CD4-positive, alpha-beta T cell treated with Interleukin-10 for 1 hour (primary cell): ENCODE data around the gene RXFP1.
"Not testable (repeated sequence)": the region's sequence is repeated elsewhere in the genome, so short reads cannot be mapped to it uniquely, and the experiment has no call there.

Source experiments
- DNase-seq: peaks from one replicate; pipeline ENCODE4 v3.0.0-alpha.2; 2020

The RXFP1 gene

DNA sequence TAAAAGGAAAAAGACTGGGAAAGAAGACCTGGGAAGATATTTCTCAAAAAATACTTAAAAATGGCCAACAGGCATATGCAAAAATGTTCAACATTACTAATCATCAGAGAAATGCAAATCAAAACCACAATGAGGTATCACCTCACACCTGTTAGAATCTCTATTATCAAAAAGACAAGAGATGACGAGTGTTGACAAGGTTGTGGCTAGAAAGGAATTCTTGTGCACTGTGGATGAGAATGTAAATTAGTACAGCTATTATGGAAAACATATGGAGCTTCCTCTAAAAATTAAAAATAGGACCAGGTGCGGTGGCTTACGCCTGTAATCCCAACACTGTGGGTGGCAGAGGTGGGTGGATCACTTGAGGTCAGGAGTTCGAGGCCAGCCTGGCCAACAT, 100.0 kb downstream of the RXFP1 start:
- DNase-seq = no peak

DNA sequence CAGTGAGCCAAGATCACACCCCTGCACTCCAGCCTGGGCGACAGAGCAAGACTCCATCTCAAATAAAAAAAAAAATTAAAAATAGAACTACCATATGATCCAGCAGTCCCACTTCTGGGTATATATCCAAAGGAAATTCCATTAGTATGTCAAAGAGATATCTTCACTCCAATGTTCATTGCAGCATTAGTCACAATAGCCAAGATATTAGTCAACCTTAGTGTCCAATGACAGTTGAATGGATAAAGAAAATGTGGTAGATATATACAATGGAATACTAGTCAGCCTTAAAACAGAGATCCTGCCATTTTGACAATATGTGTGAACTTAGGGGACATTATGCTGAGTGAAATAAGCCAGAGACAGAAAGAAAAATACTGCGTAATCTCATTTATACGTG, 100.6 kb downstream of the RXFP1 start:
- no peak for DNase-seq

DNA sequence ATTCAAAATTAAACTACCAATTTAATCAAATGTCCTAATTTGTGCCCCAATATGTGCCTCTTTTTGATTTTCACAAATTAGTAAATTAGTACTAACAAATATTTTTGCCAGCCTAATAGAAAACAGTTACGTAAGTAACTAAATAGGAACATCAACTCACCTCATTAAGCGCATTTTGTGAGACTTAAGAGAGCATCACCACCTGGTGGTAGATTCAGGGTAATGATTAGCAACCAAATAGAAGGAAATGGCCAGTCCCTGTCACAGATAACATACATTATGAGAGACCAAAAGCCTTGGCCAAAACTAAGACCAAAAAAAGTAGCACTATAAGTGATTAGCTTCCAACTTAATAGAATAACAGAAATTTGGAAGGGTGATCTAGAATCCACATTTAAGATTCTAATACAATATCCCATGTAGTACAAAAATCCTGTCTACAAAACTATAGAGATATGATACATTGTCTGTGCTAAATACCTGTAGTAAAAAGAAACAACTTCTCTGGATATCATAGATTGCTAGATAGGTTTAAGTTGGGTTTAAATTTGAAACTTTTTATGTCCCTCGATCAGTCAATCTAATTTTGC, 103.3 kb downstream of the RXFP1 start:
- DNase-seq = peak; percentile 32

DNA sequence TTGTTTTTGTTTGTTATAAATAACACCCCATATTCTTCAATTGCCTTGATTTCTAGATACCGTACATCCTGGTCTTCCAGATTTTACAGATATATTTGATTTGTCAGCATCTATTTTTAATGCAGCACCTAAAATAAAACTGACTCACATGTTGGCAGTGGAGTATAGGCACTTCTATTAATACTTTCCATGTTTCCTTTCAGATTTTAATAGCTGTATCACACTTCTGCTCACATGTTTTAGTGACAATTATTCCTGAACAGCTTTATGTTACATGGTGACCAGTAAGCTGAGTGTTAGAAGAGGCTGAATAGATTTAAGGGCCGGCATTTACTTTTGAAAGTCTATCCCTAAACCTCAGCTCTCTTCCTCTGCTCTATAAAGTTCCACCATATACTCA, 103.9 kb downstream of the RXFP1 start:
- no peak for DNase-seq

DNA sequence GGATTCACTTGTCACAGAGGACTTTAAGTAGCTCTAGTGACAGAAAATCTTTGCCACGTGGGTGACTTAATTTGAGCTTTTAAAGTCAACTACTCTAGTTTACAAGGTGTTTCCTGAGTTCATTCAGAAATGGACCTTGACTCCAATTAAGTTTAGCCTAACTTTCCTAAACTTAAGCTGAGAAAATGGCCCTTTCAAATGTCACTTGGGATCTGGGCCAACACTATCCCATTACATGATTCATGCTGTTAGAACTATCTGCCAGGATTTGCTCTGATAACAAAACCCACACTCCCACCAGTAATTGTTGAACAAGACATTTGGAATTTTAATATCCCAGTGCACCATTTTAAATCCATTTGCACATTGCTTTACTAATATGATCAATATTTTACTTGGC, 109.2 kb downstream of the RXFP1 start:
- DNase-seq = no peak

DNA sequence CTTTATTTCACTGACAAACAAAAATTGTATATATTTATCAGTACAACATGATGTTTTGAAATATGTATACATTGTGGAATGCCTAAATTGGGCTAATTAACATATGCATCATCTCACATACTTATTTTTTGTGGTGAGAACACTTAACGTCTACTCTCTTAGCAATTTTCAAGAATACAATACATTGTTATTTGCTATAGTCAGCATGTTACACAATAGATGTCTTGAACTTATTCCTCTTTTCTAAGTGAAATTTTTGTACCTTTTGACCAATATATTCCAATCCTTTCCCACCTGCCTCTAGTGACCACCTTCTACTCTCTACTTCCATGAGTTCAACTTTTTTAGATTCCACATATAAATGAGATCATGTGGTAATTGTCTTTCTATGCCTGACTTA, 114.9 kb downstream of the RXFP1 start:
- no peak for DNase-seq

DNA sequence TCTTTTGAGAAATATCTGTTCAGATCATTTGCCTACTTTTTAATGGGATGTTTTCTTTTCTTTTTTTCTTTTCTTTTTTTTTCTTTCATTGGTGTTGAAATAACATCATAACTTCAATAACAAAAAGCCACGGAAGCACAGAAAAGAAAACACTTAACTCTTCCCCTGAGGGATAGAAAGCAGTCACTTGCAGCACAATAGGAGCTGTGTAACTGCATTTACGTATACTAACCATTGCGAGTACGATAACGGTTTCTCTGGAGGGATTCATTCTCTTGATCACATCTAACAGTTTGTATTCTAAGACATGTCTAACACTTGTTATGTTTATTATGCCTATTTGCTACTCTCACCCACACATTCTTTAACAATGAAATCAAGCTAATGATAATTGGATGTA, 122.7 kb downstream of the RXFP1 start:
- DNase-seq = no peak

DNA sequence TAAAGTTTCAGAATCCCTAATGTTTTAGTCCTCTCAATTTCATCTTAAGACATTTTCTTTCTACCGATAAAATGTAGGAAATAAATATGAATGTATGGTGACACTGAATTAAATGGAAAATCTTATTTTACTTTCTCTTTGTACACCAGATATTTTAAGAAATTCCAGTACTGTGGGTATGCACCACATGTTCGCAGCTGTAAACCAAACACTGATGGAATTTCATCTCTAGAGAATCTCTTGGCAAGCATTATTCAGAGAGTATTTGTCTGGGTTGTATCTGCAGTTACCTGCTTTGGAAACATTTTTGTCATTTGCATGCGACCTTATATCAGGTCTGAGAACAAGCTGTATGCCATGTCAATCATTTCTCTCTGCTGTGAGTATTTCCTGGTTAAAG, 123.1 kb downstream of the RXFP1 start:
- no peak for DNase-seq

DNA sequence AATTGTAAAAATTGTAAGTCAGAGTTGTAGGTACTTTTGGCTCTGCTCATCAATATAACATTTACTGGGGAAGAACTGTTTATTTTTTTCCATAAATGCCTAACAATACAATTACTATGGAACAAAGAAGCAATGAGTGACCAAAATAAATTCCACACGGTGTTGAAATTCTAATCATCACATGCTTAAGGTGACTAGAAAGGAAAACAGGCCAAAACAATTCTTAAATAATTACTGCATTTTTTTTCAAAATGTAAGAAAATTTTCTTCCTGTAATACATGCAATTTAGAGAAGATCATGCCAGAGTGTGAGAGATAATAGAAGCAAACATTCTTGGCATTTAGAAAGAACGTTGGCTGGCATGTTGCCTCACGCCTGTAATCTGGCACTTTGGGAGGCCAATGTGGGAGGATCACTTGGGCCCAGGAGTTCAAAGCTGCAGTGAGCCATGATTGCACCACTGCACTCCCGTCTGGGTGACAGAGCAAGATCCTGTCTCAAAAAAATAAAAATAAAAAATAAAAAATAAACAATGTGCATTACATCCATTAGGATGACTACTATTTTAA, 127.5 kb downstream of the RXFP1 start:
- no peak for DNase-seq

DNA sequence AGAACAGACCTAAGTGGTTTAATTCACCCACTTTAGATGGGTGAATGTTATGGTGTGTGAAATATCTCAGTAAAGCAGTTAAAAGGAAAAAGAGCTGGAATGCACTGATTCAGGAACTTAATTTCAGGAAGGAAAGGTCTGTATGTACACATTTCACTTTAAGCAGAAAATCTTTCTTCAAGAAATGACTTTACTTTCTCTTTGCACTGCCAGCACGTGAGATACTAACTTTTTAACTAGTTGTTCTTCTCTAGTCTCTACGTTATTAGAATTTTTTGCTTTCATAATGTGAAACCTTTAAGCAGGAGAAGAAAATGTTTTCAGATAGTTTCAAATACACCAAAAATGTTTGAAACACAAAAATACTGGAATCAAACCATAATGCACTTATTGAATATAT, 131.2 kb downstream of the RXFP1 start:
- peak; percentile 5 for DNase-seq

DNA sequence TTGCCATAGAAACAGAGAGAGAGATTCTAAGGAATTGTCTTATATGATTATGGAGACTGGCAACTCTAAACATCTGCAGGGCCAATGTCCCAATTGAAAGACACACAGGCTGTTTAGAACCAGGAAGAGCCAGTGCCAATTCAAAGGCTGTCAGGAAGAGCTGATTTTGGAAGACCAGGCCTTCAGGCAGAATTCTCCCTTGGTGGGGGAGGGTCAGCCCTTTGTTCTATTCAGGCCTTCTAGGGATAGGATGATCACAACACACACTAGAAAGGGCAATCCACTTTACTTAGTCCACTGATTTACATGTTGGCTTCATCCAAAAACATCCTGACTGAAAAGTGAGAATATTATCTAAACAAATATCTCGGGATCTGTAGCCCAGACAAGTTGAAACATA, 134.8 kb downstream of the RXFP1 start:
- DNase-seq = no peak

DNA sequence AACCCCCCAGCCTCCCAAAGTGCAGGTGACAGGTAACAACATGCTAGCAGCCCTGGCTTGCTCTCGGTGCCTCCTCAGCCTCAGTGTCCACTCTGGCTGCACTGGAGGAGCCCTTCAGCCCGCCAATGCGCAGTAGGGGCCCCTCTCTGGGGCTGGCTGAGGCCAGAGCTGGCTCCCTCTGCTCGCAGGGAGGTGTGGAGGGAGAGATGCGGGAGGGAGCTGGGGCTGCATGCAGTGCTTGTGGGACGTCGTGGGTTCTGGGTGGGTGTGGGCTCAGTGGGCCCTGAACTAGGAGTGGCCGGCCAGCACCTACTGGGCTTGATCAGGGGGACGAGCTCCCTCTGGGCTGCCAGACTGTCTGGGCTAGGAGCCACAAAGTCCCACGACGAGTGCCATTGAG, 135.6 kb downstream of the RXFP1 start:
- no peak for DNase-seq

DNA sequence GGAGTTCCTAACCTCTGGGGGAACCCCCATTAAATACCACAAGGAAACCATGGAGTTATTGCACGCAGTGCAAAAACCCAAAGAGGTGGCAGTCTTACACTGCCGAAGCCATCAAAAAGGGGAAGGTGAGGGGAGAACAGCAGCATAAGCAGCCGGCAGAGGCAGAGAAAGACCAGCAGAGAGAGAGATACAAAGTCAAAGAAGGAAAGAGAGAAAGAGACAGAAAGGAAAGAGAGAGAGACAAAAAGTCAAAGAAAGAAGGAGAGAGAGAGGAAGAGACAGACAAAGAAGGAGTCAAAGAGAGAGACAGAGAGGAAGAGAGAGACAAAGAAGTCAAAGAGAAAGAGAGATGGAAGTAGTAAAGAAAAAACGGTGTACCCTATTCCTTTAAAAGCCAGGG, 141.6 kb downstream of the RXFP1 start:
- not testable (repeated sequence) for DNase-seq

DNA sequence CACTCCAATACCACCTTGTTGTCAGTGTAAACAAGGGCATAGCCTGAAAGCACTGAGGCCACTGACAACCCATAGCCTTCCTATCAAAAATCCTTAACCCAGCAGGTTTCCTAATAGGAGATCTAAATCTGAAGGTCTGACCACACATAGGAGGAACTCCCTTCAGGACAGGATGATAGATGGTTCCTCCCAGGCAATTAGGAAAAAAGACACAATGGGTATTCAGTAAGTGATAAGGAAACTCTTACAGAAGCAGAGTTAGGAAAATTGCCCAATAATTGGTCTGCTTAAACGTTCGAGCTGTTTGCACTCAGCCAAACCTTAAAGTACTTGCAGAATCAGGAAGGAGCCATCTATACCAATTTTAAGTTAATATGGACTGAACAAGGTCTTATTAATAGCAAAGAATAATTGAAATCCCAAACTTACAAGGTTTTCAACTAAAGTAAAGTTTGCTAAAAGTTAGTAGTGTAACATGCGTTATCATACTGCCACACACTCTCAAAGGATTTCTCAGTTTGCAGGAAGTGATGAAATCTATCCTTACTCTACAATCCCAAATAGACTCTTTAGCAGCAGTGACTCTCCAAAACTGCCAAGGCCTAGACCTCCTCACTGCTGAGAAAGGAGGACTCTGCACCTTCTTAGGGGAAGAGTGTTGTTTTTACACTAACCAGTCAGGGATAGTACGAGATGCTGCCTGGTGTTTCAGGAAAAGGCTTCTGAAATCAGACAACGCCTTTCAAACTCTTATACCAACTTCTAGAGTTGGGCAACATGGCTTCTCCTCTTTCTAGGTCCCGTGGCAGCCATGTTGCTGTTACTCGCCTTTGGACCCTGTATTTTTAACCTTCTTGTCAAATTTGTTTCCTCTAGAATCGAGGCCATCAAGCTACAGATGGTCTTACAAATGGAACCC, 142.3 kb downstream of the RXFP1 start:
- DNase-seq = not testable (repeated sequence)

DNA sequence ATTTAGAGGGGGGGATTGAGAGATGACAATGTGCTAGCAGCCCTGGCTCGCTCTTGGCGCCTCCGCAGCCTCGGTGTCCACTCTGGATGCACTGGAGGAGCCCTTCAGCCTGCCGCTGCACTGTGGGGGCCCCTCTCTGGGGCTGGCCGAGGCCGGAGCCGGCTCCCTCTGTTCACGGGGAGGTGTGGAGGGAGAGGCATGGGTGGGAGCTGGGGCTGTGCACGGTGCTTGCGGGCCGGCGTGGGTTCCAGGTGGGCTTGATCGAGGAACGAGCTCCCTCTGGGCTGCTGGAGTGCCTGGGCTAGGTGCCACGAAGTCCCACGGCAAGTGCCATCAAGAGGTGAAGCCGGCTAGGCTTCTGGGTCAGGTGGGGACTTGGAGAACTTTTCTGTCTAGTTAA, 143.1 kb downstream of the RXFP1 start:
- DNase-seq = no peak

DNA sequence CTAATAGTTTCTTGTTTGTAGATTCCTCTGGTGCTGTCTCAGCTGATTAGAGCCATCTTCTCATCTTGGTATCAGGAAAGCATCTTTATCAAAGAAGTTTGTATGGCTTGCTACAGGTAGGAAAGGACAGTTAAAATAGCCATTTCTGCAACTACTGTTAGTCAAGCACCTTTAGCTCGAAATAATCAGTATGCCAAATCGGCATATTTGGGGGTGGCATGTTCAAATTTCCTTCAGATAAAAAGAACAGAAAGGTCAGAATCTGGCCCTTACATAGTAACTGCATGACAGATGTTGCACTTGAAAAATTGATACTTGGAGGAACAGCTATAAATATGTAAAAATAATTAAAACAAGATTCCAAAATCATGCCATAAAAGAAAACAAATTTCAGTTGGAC, 145.2 kb downstream of the RXFP1 start:
- DNase-seq = no peak

DNA sequence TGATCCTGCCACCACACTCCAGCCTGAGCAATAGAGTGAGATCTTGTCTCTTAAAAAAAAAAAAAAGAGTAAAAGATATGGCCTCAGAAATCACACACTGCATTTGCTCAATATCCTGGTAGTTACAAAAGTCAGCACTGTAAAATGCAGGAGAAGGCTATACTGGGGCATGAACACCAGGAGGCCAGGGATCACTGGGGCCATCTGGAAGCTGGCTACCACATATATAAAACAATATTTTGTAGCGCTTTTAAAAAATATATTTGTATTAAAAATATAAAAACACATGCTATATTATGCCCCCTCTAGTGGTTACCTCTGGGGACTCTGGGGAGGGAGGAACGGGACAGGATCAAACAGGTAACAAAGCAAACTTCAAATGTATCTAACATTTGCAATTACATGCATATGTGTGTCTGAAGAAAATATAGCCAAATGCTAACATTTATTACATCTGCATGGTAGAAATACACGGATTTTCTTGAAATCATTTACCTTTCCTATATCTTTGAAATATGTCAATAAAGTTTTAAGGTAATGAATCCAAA, 146.0 kb downstream of the RXFP1 start:
- peak; percentile 39 for DNase-seq

DNA sequence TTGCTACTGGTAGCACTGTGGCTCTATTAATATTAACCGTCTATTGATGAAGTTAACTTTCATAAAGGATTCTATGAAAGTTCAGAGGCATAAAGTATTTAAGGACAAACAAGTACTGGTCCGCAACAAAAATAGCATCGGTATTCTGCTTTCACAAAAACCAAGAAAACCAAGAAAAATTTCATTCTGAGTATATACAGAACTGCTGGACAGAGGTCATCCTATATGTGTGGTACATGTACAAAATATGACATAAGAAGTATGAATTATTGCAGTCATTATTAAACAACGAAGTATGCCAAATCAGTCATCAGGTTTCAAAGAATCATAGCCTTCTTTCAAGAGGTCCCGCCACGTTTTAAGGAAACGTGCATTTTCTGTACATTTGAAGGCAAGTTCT, 147.6 kb downstream of the RXFP1 start:
- no peak for DNase-seq

DNA sequence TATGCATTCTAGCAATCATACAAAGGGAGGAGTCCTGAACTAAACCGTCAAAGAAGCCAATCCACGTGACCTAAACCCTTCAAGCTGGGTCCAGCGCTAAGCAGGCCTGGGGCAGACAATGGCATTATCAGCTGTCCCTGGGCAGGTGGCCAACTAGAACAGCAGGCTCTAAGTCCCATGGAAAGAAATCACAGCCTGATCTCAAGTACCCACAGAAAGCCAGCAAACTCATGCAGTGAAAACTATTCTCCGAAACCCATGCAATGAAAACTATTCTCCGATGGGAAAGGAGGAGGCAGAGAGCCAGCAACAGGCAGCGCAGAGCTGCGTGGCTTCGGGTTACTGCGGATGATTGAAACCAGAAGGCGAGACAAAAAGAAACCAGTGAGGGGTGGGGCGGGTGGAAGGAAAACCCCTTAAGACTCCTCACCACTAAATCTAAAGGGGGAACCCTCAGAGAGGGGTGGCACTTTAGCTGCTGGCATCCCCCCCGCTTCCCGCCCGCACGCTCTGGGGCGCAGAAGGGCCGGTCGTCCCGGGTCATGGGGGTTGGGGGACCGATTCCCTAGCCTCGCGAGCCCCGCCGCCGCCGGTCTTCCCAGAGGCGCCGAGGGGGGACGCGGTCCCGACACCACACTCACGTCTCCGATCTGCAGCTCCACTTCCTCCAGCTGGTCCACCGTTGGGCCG, 149.4 kb downstream of the RXFP1 start:
- peak; percentile 64 for DNase-seq

DNA sequence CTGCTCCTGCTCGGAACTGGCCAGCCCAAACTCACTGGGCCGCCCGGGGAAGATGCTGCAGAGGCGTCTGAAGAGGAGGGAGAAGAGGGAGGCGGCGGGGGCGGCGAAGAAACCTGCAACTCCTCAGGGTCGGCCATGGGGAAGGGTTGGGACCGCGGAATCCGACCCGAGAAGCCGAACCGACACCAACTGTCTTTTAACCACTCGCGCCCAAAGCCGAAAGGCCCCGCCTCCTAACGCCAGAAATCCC, 149.9 kb downstream of the RXFP1 start, which contains the start of gene C4orf46:
C4orf46 (minus strand) TSS at position 223 of the 250 bp plus-strand sequence; CDS start at position 137, 86 bp downstream.
- DNase-seq = no peak

DNA sequence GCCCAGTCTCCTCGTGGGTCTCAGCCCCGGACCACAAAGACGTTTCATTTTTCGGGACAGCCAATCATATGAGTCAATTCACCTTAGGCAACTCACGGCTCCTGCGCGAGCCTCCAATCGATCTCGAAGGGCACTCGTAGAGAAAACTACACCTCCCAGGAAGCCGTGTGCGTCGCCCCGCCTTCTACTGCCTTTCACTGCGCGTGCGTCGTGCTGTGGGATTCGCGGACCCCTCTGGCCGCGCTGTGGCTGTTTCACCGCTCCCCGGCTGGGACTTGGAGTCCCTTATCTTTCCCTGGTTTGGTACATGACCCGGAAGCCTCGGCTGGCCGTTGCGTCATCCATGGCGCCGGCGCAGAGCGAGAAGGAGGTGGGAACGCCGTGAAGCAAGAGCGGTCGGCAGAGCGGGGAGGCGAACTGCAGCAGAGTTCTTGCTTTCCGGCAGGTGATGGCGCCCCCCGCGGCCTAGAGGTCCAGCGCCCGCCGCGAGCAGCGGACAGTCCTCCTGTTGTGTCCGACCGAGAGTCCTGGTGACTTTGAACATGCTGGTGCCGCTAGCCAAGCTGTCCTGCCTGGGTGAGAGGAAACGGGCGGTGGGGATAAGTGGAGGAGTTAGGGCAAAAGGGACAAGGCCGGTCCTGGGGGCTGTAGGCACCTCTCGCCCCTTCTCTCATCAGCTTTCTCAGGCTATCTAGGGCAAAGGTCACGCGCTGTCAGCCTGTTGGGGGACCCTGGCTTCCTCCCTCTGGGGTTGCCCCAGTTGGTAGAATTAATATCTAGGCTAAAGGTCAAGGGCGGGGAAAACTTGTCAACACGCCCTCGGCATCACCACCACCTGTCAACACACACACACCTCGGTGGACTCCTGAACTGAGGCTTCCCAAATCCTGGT, 150.5 kb downstream of the RXFP1 start, which contains the start of gene ETFDH:
ETFDH (plus strand) TSS at position 382 of the 892 bp plus-strand sequence; CDS start at position 543, 161 bp downstream.
- DNase-seq = peak; percentile 99

DNA sequence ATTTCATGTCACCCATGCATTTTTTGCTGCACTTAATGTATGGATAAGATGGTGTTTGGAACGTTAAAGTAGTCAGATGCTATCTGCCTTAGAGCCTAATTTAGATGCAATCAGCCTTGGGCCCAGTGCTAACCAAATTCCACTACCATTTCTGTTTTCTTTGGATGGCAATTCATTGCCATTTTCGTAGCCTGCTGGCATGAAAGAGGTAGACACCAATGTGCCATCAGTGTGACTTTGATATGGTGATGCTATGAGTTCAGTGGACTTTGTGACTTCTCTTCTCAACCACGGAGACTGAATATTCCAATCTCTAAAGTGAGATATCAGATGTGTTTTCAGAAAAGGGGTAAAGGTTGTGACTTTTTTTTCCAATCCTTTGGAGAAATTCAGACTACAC, 152.0 kb downstream of the RXFP1 start:
- no peak for DNase-seq
